Ovary (tissue), 9 donors: ENCODE measurements around the gene CACNA1D. TPM values are rescaled to one million over a fixed set of nuclear protein-coding genes. Genes with fewer than 3 reads are reported as not detected.

Source experiments
- DNase-seq, 5 donors: peaks; one replicate each; pipeline ENCODE4 v3.0.0-alpha.2; 2019 to 2020
- H3K27ac ChIP-seq, 2 donors: fragments of 200-600 bp; one replicate each; pipeline versions ENCODE4 v1.5.1 to v1.8.0; 2019 to 2022
- H3K27me3 ChIP-seq: fragments of 200-600 bp; one replicate; pipeline ENCODE4 v1.8.0; 2022
- H3K36me3 ChIP-seq: fragments of 200-600 bp; sonication (generic); one replicate; pipeline ENCODE4 v1.5.1; 2019
- H3K4me1 ChIP-seq: one replicate; pipeline ENCODE4 v1.8.1; 2013; ENCODE audit warnings: mild to moderate bottlenecking, moderate library complexity; ENCODE audit not compliant: insufficient read depth
- H3K4me3 ChIP-seq: fragments of 200-600 bp; sonication (generic); one replicate; pipeline ENCODE4 v1.5.1; 2017
- H3K9me3 ChIP-seq, 2 donors: fragments of 200-600 bp in 1 of 2; sonication (generic) in 1 of 2; one replicate each; pipeline versions ENCODE4 v1.5.1 to v1.8.1; 2013 to 2019; ENCODE audit warnings: mild to moderate bottlenecking in 1 of 2, moderate library complexity in 1 of 2
- CTCF ChIP-seq, 3 donors: fragments of 450-650 bp in 2 of 3; fragments of 200-600 bp in 1 of 3; IDR thresholded peaks; one replicate each; pipeline versions ENCODE4 v1.5.1 to v1.8.0; 2016 to 2022; ENCODE audit warnings: antibody characterized with exemption in 3 of 3, mild to moderate bottlenecking in 1 of 3
- EP300 ChIP-seq: sonication (generic); formaldehyde crosslinking; IDR thresholded peaks from one replicate; pipeline ENCODE4 v1.6.1; 2017; ENCODE audit warnings: antibody characterized with exemption
- POLR2A ChIP-seq: fragments of 450-650 bp; IDR thresholded peaks from one replicate; pipeline ENCODE4 v1.6.1; 2017; ENCODE audit warnings: antibody characterized with exemption, mild to moderate bottlenecking, moderate library complexity
- WGBS, 3 donors: extraction: QIAGEN DNeasy Blood & Tissue Kit in 1 of 3; methylation state at CpG; one replicate each; pipeline versions ENCODE4 v1.1.5 to v1.1.7; 2013 to 2017; 5-methylcytosine and 5-hydroxymethylcytosine counted together
- intact Hi-C, 4 donors: fragments of 100-400 bp; cut with DNase I; formaldehyde crosslinking; loops; one replicate each; pipeline versions ENCODE4 v1.11.0 to v1.15.1; 2022 to 2023
- polyA plus RNA-seq, 2 donors: library from polyadenylated mRNA; stranded (reverse); fragments of 200-250 nt in 1 of 2; fragments of 350-450 nt in 1 of 2; fragmentation: Illumina TruSeq in 1 of 2; extraction: RNeasy Lipid Tissue Mini Kit (QIAGEN cat#74804) in 1 of 2; gene quantifications; one replicate each; pipeline ENCODE4 v1.2.3, GENCODE V29; 2013 to 2014
- total RNA-seq, 7 donors: library from RNA; depleted of rRNA in 2 of 7; stranded (reverse); fragments of >200 nt in 2 of 7; fragmentation: NEBNext Ultra II Directional in 3 of 7; extraction: Animal tissue kit (Norgen Biotek cat#: 25700) in 3 of 7; gene quantifications; one replicate each; pipeline versions ENCODE4 v1.1.0 to v1.2.4, GENCODE V29; 2016 to 2023
- donor health status: DM: no; HTN: no; CAD: no; lungs with moderate emphysema.
- donor health status: DM: no; HTN: no; CAD: no.
- donor health status: Bipolar disorder and iron deficiency.
- donor health status: DM: yes; HTN: yes; CAD: no.
- donor health status: DM: no; HTN: no; CAD: no.
- donor health status: DM: yes; HTN: yes; CAD: no.

The CACNA1D gene
- total and polyA plus RNA-seq, 9 donors, result 0.23 to 9.3 (median 5.1) TPM

GRCh38 chr3:53491276-53491675, 3.1 kb upstream of the CACNA1D start:
- TF ChIP-seq POLR2A, result no peak
- no peak for TF ChIP-seq CTCF (IDR thresholded peaks at IDR 0.05)
- no peak for TF ChIP-seq EP300
- H3K36me3 ChIP-seq, result no peaks in the 10 kb centered on the region
- peaks cover 7% of the 10 kb centered on the region for H3K4me1 ChIP-seq
- intact Hi-C loops, result no loop called here
- no peaks in the 10 kb centered on the region for H3K27me3 ChIP-seq
- H3K4me3 ChIP-seq, result no peak overlapping the region
- DNase-seq, result no peak
- no peaks in the 10 kb centered on the region for H3K9me3 ChIP-seq
- no peak overlapping the region for H3K27ac ChIP-seq
- WGBS, 3 donors, result 70 to 77% (median 72%) methylated on average over 6 of the region's 6 CpGs

GRCh38 chr3:53493595-53493962, 832 bp upstream of the CACNA1D start:
- intact Hi-C loops, result no loop called here
- TF ChIP-seq CTCF (IDR thresholded peaks at IDR 0.05) (no peak), POLR2A (no peak), EP300 (no peak)
- DNase-seq, result no peak
- Histone ChIP-seq H3K4me1 (peaks cover 7% of the 10 kb centered on the region), H3K36me3 (no peaks in the 10 kb centered on the region), H3K27ac (no peak overlapping the region), H3K4me3 (peak overlapping the region; percentile 60), H3K9me3 (no peaks in the 10 kb centered on the region), H3K27me3 (no peaks in the 10 kb centered on the region)
- WGBS, 3 donors, result 2 to 8% (median 4%) methylated on average over 13 of the region's 13 CpGs

- Histone ChIP-seq H3K27ac (no peak overlapping the region), H3K9me3 (no peaks in the 10 kb centered on the region), H3K27me3 (no peaks in the 10 kb centered on the region), H3K4me1 (peaks cover 7% of the 10 kb centered on the region), H3K36me3 (no peaks in the 10 kb centered on the region), H3K4me3 (peak overlapping the region; percentile 34)
- TF ChIP-seq EP300 (no peak), CTCF (IDR thresholded peaks at IDR 0.05) (no peak), POLR2A (no peak)
- DNase-seq, result peak in 2 of 5 donors; percentile 21 to 33
- 0 to 2% (median 1%) methylated on average over 27 of the region's 27 CpGs for WGBS, 3 donors
- intact Hi-C loops, result no loop called here
Measured at GRCh38 chr3:53495146-53495519, 722 bp downstream of the CACNA1D start.

GRCh38 chr3:53495520-53496391, 1.3 kb downstream of the CACNA1D start:
- no peak overlapping the region for H3K27ac ChIP-seq
- DNase-seq, result peak in 3 of 5 donors; percentile 22 to 51 (median 25)
- H3K27me3 ChIP-seq, result no peaks in the 10 kb centered on the region
- H3K4me1 ChIP-seq, result peaks cover 7% of the 10 kb centered on the region
- H3K36me3 ChIP-seq, result no peaks in the 10 kb centered on the region
- WGBS, 3 donors, result 11 to 18% (median 12%) methylated on average over 47 to 57 of the region's 57 CpGs
- intact Hi-C loops, result no loop called here
- TF ChIP-seq POLR2A, result no peak
- TF ChIP-seq EP300, result no peak
- no peak for TF ChIP-seq CTCF (IDR thresholded peaks at IDR 0.05)
- H3K9me3 ChIP-seq, result no peaks in the 10 kb centered on the region
- H3K4me3 ChIP-seq, result peak overlapping the region; percentile 34
